HG03175 (cell line): ENCODE results near the gene GPR78.

Experiments used
- ATAC-seq: cut with Tn5 transposase; IDR thresholded peaks from one replicate; pipeline ENCODE4 v1.9.1; 2021; ENCODE audit warnings: mild to moderate bottlenecking, moderate library complexity; ENCODE audit not compliant: unreplicated experiment

GPR78 gene

DNA sequence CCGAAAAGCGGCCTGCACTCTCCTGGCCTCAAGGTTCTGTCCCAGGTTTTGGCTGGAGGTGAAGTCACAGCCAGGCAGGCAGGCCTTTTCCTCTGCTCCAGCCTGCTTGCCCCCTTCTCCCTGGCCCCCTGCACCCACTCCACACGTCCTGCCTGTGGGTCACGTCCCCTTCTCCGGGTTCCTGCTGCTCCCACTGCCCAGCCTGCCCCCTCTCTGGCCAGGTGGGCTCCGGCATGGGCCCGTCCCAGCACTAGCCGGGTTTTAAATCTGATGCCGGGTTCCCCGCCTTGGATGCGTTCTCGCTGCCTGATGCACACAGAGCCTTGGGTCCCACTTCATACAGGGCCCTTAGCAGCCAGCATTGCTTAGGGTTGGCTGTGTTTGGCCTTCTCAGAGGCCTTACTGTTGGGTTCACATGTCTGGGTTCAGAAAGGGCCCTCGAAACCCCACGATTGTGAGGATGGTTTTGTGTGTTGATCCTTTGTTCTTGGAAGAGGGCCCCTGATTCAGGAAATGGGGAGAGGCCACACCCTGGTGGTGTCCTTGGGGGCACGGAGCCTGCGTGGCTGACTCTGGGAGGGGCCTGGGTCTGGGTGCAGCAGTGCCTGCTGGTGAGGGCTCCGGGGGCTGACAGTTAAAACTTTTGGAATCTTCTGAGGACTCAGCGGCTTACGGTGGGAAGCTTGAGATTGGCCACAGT, 18.3 kb downstream of the GPR78 start:
- ATAC-seq = no peak

DNA sequence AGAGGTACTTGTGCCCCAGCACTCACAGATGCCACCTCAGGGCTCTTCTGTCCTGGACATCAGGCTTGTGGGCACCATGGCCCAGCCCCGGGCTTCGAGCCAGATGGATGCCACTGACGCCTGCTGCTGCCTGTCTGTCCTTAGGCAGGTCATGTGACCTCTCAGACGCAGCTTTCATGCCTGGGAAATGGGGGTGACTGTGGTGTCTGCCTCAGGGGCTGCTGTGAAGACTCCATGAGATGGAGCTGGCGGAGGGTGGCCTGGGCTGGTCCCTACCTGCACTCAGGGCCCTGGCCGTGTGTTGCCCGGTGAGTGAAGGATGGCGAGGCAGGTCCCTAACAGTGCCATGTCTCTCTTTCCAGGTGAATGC, 18.9 kb downstream of the GPR78 start:
- no peak for ATAC-seq

GRCh38 chr4:8599657-8600056, 19.5 kb downstream of the GPR78 start:
- no peak for ATAC-seq

- no peak for ATAC-seq
Observed at GRCh38 chr4:8600266-8600665, 20.1 kb downstream of the GPR78 start.

- no peak for ATAC-seq
Observed at GRCh38 chr4:8600686-8601085, 20.5 kb downstream of the GPR78 start.

- no peak for ATAC-seq
Observed at GRCh38 chr4:8601086-8601485, 20.9 kb downstream of the GPR78 start.

DNA sequence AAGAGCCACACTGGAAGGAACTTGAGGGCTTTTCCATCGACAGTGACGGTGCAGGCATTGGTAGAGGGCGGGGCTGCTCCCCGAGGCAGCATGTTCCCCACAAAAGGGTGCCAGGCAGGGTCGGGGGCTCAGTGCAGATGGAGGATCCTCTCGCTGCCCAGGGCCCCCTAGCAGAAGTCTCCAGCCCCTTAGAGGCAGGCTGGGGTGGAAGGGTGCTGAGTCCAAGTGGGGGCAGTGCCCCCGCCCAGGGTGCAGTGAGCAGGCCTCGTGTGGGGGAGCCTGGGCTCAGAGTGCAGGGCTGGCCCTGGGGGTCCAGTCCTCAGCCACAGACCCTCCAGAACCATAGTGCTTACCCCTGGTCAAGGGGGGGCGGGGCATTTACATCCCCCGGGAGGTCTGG, 21.4 kb downstream of the GPR78 start:
- no peak for ATAC-seq

DNA sequence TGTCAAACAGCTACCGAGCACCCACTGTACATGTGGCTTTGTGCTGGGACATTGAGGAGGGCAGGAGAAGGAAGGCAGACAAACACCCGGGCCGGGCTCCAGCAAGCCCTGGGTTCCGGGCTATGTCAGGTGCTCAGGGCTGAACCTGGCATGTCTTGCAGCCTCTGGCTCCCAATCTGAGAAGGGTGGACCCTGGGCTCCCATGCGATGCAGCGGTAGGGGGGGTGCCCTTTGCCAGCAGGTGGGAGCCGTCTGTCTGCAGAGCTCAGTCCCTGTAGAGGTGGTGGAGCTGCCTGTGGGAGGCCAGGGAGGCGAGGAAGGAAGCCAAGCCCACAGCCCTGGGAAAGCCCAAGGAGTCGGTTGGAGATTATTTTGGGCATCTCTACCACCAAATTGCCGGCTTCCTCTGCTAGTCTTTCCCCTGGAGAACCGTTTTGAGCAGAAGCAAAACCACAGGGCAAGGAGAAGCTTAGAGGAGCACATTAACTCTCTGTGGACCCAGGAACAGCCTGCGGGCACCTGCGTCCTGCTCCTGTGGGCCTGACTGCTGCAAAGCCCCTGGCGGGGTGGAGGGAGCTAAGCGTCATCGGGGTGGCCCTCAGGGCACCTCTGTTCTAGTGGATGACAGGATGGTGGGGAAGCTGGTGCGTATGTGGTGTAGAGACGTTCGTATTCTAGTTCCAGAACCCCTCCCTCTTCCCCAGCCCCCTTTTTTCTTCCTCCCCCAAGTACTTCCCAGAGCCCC, 22.7 kb downstream of the GPR78 start:
- no peak for ATAC-seq

GRCh38 chr4:8603931-8604330, 23.7 kb downstream of the GPR78 start:
- ATAC-seq = no peak

- no peak for ATAC-seq
Observed at GRCh38 chr4:8605289-8605688, 25.1 kb downstream of the GPR78 start.

GRCh38 chr4:8606476-8606875, 26.3 kb downstream of the GPR78 start:
- ATAC-seq = no peak

DNA sequence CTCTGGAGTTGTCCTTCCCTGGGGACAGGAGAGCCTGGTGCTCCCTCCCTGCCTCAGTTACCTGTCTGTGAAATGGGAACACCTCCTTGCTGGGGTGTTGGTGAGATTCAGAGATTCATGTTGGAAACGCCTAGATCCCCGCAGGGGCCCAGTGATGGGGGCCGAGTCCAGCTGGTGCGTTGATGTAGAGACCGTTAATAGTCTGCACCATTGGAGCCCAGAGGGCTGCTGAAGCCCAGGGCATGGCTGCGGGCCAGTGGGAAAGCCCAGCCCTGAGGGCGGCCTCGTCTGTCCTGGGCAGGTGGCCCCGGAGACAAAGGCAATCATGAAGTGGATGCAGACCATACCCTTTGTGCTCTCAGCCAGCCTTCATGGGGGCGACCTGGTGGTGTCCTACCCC, 26.8 kb downstream of the GPR78 start:
- no peak for ATAC-seq

DNA sequence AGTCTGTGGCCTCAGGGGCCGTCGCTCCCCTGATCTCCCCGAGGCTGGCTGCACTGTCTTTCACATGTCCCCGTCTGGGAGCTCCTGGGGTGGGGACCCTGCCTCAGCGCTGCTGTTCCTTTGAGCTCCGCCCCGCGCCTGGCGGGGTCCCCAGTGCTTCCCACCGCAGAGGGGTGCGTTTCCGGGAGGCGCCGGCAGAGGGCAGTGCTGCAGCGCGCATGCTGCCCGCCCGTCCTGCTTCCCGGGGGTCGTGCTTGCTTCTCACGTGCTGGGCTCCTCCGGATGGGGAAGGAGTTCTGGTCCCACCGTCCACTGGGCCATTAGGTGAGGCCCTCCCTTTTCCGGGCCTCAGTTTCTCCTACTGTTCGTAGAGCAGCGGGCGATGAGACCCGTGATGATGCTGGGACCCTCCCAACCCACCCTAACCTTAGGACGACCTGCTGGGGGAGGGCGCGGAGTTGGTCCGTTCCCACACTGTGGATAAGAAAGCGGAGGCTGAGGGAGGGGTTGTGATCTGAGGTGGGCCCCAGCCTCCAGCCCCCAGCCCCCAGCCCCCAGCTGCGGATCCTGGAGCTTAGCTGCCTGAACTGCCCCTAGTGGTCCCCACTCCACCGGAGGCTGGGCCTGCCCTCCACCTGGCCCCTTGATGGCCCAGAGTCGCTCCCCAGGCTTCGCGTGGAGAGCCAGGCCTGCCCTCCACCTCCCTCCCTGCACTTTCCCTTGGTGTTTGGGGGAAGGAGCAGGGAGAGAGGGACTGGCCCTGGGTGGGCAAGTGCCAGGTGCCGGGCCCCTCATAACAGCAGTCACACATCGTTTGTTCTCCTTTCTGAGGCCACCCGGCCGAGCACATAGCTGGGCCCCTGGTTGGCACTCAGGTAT, 27.6 kb downstream of the GPR78 start:
- ATAC-seq = peak; percentile 49

- no peak for ATAC-seq
Observed at GRCh38 chr4:8608714-8609391, 28.7 kb downstream of the GPR78 start.

- ATAC-seq = no peak
Observed at GRCh38 chr4:8609406-8609805, 29.2 kb downstream of the GPR78 start.

DNA sequence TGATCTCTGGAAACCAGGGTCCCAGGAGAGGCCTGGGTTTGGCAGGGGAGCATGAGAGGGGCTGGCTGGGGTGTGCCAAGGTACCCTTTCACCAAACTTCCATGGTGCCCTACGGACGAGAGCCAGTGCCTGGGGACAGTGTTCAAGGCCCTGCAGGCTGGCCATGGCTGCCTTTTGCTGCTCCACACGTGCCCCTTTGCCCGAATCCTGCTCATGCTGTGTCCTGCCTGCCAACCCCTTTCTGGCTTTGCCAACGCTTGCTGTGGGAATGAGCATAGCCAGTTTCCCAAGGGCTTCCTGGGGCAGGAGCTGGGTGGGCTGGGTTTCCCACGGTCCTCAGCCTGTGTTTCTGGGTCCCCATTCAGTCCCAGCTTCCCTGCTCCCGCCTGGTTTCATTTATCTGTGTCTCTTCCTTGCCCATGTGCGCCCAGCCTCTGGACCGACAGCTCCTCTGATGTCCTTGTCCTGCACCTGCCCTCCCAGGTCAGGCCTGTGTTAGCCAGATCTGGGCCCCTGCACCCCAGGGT, 29.7 kb downstream of the GPR78 start:
- no peak for ATAC-seq

DNA sequence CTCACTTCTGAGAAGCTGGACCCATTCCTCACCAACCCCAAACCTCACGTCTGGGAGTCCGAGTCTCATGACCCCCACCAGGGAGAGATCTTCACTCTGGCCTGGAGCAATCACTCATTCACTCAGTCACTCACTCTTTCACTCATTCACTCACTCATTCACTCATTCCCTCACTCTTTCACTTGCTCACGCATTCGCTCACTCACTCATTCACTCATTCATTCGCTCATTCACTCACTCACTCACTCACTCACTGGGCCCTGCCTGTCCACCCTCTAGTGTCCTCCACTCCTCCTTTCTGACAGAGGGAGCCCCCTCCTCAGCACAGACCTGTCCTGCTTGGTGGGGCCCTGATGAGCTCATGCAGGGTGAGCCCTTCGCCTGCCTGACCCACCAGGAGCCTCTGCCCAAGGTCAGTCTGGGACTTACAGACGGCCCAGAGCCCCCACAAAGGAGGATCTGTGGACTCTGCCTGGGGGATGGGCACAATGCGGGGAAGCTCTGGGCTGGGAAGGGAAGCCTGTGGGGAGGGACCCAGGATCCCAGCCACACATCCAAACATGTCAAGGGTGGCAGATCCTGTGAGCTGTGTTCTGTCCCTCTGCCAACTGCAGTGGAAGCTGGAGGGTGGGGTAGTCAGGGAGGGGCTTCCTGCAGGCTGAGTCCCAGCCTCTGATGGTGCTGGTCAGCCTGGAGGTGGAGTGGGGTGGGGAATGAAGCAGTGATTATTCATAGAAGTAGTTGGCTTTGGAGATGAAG, 30.8 kb downstream of the GPR78 start:
- no peak for ATAC-seq

GRCh38 chr4:8612646-8613045, 32.5 kb downstream of the GPR78 start:
- no peak for ATAC-seq

GRCh38 chr4:8613421-8614364, 33.5 kb downstream of the GPR78 start:
- no peak for ATAC-seq
